Measurements from ENCODE around the gene CMTR1.
A peak's percentile ranks its signal among the peaks of the same experiment; 100 is the strongest.

Gene CMTR1

GRCh38 chr6:37511910-37512399, 78.9 kb downstream of the CMTR1 start:
- DNase-seq (ENCODE audit: low read depth, low spot score): no peak

GRCh38 chr6:37512400-37513011, 79.5 kb downstream of the CMTR1 start:
- DNase-seq (ENCODE audit: low read depth, low spot score): no peak

GRCh38 chr6:37513155-37513554, 80.1 kb downstream of the CMTR1 start:
- no peak for DNase-seq (ENCODE audit: low read depth, low spot score)

GRCh38 chr6:37513576-37513975, 80.6 kb downstream of the CMTR1 start:
- no peak for DNase-seq (ENCODE audit: low read depth, low spot score)

- DNase-seq (ENCODE audit: low read depth, low spot score): no peak
These were observed 81.3 kb downstream of the CMTR1 start for GRCh38 chr6:37514321-37514771.

- no peak for DNase-seq (ENCODE audit: low read depth, low spot score)
These were observed 81.8 kb downstream of the CMTR1 start for GRCh38 chr6:37514837-37515236.

GRCh38 chr6:37515712-37516075, 82.7 kb downstream of the CMTR1 start:
- no peak for DNase-seq (ENCODE audit: low read depth, low spot score)

GRCh38 chr6:37516076-37516919, 83.3 kb downstream of the CMTR1 start:
- no peak for DNase-seq (ENCODE audit: low read depth, low spot score)

- no peak for DNase-seq (ENCODE audit: low read depth, low spot score)
These were observed 83.9 kb downstream of the CMTR1 start for GRCh38 chr6:37516920-37517405.

- no peak for DNase-seq (ENCODE audit: low read depth, low spot score)
These were observed 84.4 kb downstream of the CMTR1 start for GRCh38 chr6:37517411-37517812.

- DNase-seq (ENCODE audit: low read depth, low spot score): no peak
These were observed 85.1 kb downstream of the CMTR1 start for GRCh38 chr6:37518116-37518515.

- DNase-seq (ENCODE audit: low read depth, low spot score): no peak
These were observed 86.4 kb downstream of the CMTR1 start for GRCh38 chr6:37519461-37519860.

- DNase-seq (ENCODE audit: low read depth, low spot score): no peak
These were observed 87.9 kb downstream of the CMTR1 start for GRCh38 chr6:37520926-37521325.

GRCh38 chr6:37521674-37522073, 88.7 kb downstream of the CMTR1 start:
- DNase-seq (ENCODE audit: low read depth, low spot score): no peak

- DNase-seq (ENCODE audit: low read depth, low spot score): no peak
These were observed 89.8 kb downstream of the CMTR1 start for GRCh38 chr6:37522836-37523235.

GRCh38 chr6:37523412-37523811, 90.4 kb downstream of the CMTR1 start:
- no peak for DNase-seq (ENCODE audit: low read depth, low spot score)

GRCh38 chr6:37524025-37524969, 91.3 kb downstream of the CMTR1 start:
- DNase-seq (ENCODE audit: low read depth, low spot score): peak; percentile 47

GRCh38 chr6:37524970-37525318, 91.9 kb downstream of the CMTR1 start:
- no peak for DNase-seq (ENCODE audit: low read depth, low spot score)

- no peak for DNase-seq (ENCODE audit: low read depth, low spot score)
These were observed 92.7 kb downstream of the CMTR1 start for GRCh38 chr6:37525460-37526357.

- no peak for DNase-seq (ENCODE audit: low read depth, low spot score)
These were observed 95.5 kb downstream of the CMTR1 start for GRCh38 chr6:37528541-37528940.

GRCh38 chr6:37530297-37530696, 97.3 kb downstream of the CMTR1 start:
- no peak for DNase-seq (ENCODE audit: low read depth, low spot score)

All from smooth muscle cell of the brain vasculature (primary cell).